Activated T-helper 1 cell treated with Interleukin-2 at 50 U/mL for 16 hours (primary cell): Measurements from ENCODE around the gene TANGO2.

Experiments used
- DNase-seq: peaks from one replicate; pipeline ENCODE4 v3.0.0-alpha.2; 2020; ENCODE audit warnings: low read depth

The TANGO2 gene

DNA sequence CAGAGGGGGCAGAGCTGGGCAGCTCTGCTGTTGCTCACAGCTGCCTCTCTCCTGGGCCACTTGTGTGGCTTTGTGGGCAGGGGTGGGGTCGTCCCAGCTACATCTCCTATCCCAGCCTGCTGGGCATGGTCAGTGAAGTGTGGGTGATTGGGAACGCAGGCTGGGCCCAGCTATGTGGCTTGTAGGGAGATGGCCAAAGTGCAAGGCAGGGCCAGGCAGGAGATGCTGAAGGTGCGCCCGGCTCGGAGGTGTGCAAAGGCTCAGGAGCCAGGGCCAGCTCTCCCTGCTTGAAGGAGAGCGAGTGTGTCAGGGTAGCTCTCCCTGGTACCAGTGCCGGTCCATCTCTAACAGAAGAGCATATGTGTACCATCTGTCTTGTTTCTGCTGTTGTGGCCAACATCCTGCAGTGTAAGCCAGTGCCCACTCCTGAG, 86.6 kb downstream of the TANGO2 start:
- DNase-seq: no peak

DNA sequence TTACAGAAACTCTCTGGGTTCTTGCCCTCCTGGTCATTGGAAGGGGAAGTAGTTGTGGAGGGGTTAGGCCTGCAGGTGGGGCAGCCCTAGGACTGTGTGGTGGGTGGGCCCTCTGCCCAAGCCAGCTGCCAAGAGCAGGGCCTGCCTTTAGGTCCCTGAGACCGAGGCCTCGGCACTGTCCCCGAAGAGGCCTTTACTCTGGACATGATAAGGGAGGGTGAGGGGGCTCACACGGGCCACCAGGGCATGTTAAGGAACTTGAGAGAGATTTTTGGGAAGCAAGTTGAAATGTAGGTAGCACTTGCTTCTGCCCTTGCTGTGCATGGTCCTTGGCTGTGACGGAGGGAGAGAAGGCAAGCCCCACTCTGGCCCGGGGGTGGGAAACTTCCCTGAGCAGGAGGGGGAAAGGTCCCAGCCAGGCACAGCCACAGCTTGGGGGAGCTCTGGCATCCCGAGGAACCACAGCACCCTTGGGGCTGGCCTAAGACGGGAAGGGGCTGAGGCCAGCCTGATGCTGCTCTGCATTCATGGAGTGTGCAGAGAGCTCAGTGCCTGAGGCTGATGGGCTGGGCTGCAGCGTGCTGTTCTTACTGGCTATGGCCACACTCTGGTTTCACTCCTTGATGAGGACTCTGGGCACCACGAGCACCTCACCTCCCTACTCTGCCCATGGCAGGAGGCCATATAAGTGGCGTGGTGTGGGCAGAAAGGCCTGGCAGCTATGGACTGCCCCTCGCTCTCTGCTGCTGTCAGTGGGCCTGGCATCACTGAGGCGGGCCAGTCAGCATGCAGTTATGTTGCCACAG, 87.2 kb downstream of the TANGO2 start:
- DNase-seq: no peak

DNA sequence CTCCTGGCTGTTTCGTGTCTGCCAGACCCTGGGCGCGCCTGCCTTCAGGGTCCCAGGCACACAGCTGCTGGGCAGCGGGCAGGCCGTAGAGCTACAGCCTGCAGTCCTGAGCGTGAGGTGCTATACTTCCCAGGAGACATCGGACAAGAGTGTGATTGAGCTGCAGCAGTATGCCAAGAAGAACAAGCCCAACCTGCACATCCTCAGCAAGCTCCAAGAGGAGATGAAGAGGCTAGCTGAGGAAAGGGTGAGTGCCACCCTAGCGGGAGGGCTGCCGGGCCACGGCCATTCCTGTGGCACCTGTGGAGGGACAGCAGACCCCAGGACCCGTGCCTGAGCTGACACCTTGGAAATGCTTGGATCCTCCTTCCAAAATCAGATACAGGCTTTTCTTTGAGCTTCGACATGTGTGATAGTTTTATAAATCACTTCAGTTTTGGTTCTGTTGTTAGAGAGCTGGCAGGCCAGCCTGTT, 87.9 kb downstream of the TANGO2 start:
- DNase-seq: no peak

DNA sequence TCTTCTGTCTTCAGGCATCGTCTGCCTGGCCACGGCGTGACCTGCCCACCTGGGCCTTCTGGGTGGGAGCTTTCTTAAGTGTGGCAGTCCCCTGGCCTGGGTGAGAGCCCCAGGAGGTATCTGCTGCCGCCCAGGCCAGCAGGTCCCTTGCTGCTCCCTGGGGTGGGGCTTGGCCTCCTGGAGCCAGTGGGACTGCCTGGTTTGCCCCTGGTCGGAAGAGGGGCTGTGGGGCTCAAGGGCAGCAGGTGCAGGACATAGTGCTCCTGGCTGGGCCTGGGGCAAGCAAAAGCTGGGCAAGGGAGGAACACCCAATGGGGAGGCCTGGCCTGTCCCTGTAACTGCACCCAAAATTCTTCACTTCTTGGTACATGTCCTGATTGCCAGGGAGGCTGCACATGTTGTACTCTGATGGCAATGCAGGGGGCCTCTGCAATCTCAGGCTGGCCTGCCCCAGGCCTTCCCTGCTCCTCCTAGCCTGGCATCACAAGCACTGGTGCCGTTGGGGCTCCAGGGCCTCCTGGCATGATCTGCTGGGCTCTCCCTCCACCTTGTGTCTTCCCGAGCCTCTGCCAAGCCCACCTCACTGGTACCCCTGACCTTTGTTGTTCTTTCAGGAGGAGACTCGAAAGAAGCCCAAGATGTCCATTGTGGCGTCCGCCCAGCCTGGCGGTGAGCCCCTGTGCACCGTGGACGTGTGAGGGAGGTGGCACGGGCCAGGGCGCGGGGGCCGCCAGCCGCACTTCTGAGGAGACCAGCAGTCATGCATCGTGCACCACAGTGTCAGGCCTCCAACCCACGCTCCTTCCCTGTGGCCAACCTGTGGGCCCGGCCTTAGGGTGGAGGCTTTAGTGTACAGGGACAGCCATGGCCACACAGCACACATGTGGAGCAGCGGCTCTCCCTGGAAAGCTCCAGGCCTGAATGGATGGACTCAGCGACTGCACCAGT, 88.8 kb downstream of the TANGO2 start:
- no peak for DNase-seq

DNA sequence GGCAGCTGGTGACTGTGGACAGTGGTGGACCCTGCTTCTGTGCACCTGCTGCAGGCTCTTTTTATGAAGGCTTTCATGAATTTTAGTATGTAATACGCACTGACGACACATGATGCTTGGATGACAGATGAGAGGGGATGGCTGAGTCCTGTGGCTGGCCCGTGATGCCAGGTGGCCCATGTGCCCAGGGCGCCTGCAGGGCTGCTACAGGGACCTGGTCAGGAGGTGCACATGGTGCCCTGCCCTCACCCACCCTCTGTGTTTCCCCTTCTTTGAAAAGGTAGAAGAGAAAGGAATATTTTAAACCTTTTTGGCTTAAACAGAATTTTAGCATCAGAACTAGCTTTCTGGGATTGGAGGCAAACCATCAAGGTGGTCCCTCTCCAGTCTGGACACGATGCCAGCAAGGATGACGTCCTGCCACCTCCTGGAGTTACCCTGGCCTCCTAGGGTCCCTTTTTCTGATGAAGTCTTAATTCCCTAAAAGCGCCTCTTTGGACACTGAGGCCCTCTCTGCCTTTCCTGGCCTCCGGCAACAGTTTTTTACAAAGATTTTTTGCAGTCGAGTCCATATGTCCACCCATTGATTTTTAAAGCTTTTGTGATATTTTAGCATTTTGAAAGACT, 89.6 kb downstream of the TANGO2 start:
- no peak for DNase-seq

DNA sequence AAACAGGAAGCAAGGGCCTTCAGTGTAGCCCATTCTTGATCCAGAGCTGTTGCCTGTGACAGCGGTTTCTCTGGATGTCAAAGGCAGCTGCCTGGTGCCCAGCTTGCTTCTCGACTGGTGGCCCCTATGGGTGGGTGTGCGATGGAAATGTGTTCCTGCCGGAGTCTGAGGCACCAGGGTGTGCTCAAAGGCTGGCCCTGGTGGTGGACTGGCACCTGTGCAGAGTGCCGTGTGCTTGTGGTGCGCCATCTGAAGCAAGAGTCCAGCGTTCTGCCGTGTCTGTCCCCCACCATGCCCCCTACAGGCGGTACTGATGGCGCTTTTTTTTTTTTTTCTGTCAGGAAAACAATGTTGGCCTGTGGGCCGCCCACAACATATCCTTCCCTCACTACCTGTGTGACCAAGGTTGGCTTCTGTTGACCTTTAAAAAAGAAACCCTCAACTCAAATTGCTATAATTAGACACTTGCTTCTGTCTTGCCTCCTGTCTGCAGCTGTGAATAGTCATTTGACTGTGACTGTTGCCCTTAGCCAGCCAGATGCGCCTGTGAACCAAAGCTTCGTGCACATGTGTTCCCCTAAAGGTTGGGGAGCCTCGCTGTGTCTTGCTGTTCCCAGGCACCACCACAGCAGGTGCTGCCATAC, 90.3 kb downstream of the TANGO2 start:
- DNase-seq: no peak

DNA sequence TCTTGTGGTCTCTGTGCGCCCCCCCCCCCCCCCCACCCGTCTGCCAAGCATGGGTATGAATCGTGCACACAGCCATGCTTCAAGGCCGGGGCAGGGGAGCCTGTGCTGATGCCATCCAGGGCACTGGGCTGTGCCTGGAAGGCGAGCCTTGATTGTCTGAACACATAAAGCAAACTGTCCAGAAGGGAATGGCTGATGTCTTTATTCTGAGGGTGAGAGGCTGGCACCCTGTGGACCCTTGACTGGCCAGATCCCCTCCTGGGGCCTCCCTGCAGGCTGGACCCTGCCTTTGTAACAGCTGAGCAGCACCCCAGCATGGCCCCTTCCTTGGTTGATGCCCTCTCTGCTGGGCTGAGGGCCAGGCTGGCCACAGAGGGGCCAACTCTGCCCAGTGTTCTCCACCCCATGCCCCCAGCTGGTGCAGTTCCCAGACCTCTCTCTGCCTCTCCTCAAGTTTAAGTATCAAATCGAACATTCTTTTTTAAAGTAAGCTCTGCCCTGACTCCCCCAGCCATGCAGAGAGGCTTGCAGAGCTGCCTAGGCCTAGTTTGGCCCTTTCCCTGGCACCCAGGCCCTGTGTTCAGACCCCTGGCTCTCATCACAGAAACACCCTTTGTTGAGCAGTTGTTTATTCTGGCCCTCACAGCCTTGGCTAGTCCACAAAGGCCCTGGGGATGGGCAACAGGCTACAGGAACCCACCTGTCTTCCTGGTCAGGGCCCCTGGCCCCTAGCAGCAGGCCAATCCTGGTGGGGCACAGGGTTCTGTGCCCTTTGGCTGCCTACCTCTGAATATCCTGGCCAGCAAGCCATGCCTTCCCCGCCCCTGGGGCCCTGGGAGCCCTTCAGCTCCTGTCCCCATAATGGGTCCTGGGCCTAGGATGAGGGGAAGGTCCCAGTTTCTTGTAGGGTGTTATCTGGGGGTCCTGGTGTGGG, 91.0 kb downstream of the TANGO2 start:
- DNase-seq: no peak

DNA sequence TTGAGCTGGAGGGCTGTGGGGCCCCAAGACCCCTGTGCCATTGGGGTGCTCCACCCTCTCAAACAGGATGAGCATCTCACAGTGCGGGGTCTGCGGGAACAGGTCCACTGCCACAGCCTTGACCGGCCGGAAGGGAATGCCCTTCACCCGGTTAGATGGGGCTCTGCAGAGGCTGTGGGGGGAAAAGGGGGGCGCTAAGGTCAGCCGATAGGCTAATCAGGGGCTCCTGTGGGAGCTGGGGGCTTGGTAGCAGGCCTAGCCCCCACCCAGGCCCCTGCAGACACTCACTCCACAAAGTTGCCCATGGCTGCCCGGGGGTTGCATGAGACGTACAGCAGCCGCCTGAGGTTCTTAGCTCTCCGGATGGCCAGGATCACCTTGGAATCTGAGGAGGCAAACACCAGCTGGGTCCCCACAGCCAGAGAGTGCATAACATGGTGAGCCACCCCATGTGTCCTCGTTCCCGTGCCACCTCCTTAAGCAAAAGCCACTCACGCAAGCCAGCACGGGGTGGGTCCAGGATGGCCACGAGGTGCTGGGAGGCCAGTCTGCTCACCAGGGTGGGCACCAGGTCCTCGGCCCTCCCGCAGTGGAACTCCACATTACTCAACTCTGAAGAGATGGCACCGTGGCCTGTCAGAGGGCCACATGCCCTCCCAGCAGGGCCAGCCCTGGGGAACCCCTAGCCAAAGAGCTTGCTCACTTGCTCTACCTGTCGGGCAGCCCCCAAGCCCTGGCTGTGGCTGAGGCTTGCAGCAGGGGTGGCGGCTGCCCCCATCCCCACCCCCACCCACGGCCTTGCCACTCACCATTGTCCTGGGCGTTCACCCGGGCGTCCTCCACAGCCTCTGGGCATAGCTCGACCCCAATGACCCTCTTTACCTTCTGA, 92.0 kb downstream of the TANGO2 start:
- no peak for DNase-seq

DNA sequence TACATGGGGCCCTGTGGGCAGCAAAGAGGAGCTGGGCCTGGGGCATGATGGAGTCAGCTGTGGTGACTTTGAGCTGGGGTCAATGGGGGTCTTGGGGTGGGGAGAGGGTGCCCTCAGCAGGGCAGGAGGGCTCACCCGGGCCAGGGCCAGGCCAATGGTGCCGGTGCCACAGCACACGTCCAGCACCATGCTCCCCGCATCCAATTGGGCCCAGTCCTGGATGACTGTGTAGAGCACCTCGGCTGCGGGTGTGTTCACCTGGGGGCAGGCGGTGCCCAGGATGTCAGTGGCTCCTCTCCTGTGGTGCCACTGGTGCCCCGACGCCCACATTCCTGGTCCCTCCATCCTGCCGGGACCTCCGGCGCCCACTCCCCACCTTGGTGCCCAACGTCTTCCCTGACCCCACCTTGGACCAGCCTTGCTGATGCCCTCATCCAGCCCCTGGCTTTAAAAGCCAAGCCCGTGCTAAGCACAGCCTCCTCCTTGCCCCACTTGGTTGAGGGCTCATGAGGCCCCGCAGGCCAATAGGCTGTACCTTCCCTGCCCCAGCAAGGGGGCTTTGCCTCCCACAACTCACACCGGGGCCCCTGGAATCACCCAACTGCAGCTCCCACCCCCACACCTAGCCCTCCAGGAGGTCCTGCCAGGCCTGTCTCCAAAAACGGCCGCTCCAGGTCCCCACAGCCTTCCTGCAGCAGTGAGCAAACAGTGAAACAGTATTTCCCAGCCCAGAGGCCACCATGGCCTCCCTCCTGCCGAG, 92.8 kb downstream of the TANGO2 start:
- no peak for DNase-seq

DNA sequence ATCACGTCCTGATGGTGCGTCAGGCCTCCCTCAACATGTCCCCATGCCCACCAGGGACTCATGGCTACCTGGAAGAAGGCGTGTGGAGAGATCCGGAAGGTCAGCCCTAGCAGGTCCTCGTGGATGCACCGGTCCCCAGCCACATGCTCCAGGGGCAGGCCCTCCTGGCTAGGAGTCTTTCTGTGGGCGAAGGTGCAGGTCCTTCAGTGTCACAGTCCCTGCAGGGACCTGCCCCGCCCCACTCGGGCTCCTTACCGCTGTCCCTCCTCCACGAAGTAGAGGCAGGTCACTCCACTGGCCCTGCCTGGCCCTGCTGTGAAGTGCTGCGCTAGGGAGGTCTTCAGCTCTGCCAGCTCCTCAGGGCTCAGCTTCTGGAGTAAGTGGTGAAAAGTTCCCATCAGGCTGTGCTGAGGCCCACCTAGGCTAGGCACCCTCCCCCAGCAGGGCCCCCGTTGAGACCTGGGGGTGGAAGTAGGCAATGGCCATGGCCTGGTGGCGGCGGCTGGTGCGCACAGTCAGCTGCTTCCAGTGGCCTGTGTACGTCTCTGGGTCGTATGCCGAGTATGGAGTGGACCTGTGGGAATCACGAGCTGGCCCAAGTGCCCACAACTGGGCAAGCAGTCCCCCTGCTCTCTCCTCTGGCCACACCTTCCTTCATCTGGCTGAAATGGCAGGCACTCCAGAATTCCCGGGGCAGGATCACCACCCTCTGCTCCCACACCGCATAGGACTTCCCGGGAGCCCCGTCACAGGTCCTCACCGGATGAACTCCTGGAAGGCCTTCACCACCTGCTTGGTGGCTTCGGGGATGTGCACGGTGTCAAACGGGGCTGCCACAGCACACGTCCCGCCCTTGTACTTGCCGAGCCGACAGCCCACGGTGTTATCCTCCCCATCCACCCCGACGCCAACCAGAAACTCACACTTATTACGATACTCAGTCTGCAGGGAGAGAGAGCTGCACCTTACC, 93.9 kb downstream of the TANGO2 start:
- no peak for DNase-seq

DNA sequence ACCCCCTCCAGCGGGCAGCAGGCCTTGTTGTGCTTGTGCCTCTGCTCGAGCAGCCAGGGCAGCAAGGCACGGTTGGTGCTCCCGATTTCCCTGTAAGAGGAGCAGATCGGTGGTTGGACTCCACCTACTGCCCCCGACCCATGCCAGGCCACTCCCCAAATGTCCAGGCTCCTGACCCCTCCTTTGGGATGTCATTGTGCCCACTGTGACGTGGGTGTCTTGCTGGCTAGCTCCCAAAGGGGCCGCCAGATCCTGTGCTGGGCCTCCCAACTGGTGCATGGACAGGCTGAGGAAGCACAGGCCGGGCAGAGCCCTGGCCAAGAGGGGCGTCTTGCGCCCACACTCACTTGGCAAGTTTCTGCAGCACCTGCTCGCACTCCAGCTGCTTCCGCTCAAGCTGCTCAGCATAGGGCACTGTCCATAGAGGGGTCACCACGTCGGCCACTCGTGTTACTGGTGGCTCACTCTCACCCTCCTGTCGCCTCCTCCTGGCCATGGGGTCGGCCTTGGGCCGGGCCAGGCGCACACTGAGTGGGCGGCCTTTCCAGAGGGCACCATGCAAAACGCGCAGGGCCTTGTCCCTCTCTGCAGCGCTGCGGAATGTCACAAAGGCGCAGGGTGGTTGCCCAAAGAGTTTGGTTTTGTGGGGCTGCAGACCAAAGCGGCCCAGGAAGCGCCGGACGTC, 94.9 kb downstream of the TANGO2 start, which contains the start of gene RANBP1:
Gene RANBP1 (plus strand): TSS at position 414 of the 685 bp plus-strand sequence. CDS start 81 bp downstream, at position 495.
- no peak for DNase-seq

DNA sequence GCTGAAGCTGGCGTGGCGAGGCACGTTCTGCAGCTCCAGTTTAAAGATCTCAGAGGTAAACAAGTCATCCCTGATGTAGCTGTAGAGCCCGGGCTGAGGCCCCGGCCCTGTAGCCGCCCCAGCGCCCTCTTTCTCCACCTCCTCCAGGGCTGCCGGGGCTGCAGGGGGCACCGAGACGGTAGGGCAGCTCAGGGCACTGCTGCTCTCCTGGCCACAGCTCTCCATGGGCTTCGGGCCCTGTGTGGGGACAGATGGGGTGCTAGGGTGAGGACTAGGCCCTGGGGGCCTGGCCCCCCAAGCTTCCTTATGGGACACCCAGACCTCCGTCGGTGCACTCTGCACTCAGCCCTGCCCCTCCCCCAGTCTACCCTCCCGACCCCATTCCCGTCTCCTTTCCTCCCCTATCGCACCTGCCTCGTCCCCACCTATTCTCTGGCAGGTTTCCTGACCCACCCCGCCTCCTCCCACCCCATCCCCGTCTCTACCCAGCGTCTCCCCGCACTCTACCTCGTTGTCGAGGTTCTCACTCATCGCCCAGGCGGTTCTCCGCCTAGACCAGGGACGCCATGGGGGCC, 95.6 kb downstream of the TANGO2 start:
- no peak for DNase-seq
